ENCODE data around the gene LYSMD3. TPM values are rescaled to one million over a fixed set of nuclear protein-coding genes. Genes with fewer than 3 reads are reported as not detected.

LYSMD3 gene
- total and polyA plus RNA-seq, 9 of the 15 experiments (the other 6 are each of a cell fraction or from before 2014, with no cell fraction given): 9.5 to 42.3 (median 20.7) TPM

- TF ChIP-seq SRSF9 (IDR thresholded peaks at IDR 0.05; ENCODE audit: borderline replicate concordance, low read depth, low read length): no peak
- no peak for TF ChIP-seq SNIP1 (IDR thresholded peaks at IDR 0.05; ENCODE audit: low read depth)
- no peak for TF ChIP-seq ARID1B (IDR thresholded peaks at IDR 0.05)
- no peak for TF ChIP-seq ZNF518B (CRISPR knock-in tag; IDR thresholded peaks at IDR 0.05)
- no peak for TF ChIP-seq CHD2 (IDR thresholded peaks at IDR 0.05; ENCODE audit: low read depth, low read length)
- TF ChIP-seq MITF (IDR thresholded peaks at IDR 0.05): no peak
- no peak for TF ChIP-seq TBP (optimal IDR thresholded peaks at IDR 0.05; ENCODE audit: low read depth, low read length)
- TF ChIP-seq CLOCK (CRISPR knock-in tag; IDR thresholded peaks at IDR 0.05; ENCODE audit: borderline replicate concordance): no peak
- TF ChIP-seq ZNF445 (CRISPR knock-in tag; IDR thresholded peaks at IDR 0.05; ENCODE audit: low read depth): no peak
- TF ChIP-seq ZNF76 (CRISPR knock-in tag; IDR thresholded peaks at IDR 0.05; ENCODE audit: borderline replicate concordance): no peak; the same call in 1 of the 2 replicates
- TF ChIP-seq TAF15 (IDR thresholded peaks at IDR 0.05; ENCODE audit: low read depth, low read length): no peak
- no peak for TF ChIP-seq CHAMP1 (IDR thresholded peaks at IDR 0.05)
- no peak for TF ChIP-seq C11orf30 (IDR thresholded peaks at IDR 0.05; ENCODE audit: low read depth)
- TF ChIP-seq ARID3B (CRISPR knock-in tag; IDR thresholded peaks at IDR 0.05; ENCODE audit: borderline replicate concordance): no peak; the same call in 1 of the 2 replicates
- no peak for TF ChIP-seq POLR3G (IDR thresholded peaks at IDR 0.05; ENCODE audit: extremely low read depth, insufficient read length, insufficient replicate concordance)
Observed at GRCh38 chr5:90473396-90474234, 55.8 kb downstream of the LYSMD3 start (continued).

Measured in K562 (cell line).